H9 (cell line): ENCODE data around the gene ENO1. TPM values are rescaled to one million over a fixed set of nuclear protein-coding genes. Genes with fewer than 3 reads are reported as not detected.

Experiments used
- DNase-seq: peaks from one replicate; pipeline ENCODE4 v3.0.0-alpha.2; 2017
- H2AFZ ChIP-seq: one replicate; pipeline ENCODE4 v1.6.1; 2013; ENCODE audit warnings: mild to moderate bottlenecking, low read length, control low read depth, moderate library complexity
- H2AK5ac ChIP-seq: 2 replicates; pipeline ENCODE4 v1.6.1; 2013; ENCODE audit warnings: low read length, control low read depth, mixed read lengths; ENCODE audit not compliant: insufficient read length
- H2BK120ac ChIP-seq: one replicate; pipeline ENCODE4 v1.6.1; 2013; ENCODE audit warnings: low read depth, mild to moderate bottlenecking, low read length, control low read depth, inconsistent platforms; ENCODE audit not compliant: poor library complexity, severe bottlenecking
- H2BK12ac ChIP-seq: 2 replicates; pipeline ENCODE4 v1.6.1; 2013; ENCODE audit warnings: low read length, control low read depth, mixed read lengths, low read depth; ENCODE audit not compliant: insufficient read length
- H2BK15ac ChIP-seq: 2 replicates; pipeline ENCODE4 v1.6.1; 2013; ENCODE audit warnings: low read depth, low read length, control low read depth
- H2BK20ac ChIP-seq: one replicate; pipeline ENCODE4 v1.6.1; 2013; ENCODE audit warnings: low read depth, mild to moderate bottlenecking, low read length, control low read depth, inconsistent platforms; ENCODE audit not compliant: poor library complexity, severe bottlenecking
- H2BK5ac ChIP-seq: 2 replicates; pipeline ENCODE4 v1.6.1; 2013; ENCODE audit warnings: low read length, control low read depth, mixed read lengths; ENCODE audit not compliant: insufficient read length
- H3K14ac ChIP-seq: 2 replicates; pipeline ENCODE4 v1.6.1; 2013; ENCODE audit warnings: low read length, control low read depth; ENCODE audit not compliant: insufficient read depth
- H3K18ac ChIP-seq: 2 replicates; pipeline ENCODE4 v1.6.1; 2013; ENCODE audit warnings: low read depth, mild to moderate bottlenecking, mixed read lengths, low read length, control low read depth; ENCODE audit not compliant: insufficient read length
- H3K23ac ChIP-seq: 2 replicates; pipeline ENCODE4 v1.6.1; 2013; ENCODE audit warnings: low read length, control low read depth, mixed read lengths, low read depth; ENCODE audit not compliant: insufficient read length
- H3K23me2 ChIP-seq: 2 replicates; pipeline ENCODE4 v1.6.1; 2013; ENCODE audit warnings: low read depth, mild to moderate bottlenecking, mixed read lengths, low read length, control low read depth; ENCODE audit not compliant: insufficient read length, poor library complexity, severe bottlenecking
- H3K27ac ChIP-seq: 2 replicates; pipeline ENCODE4 v1.5.1; 2013; ENCODE audit warnings: low read length, control low read depth, mixed read lengths, low read depth; ENCODE audit not compliant: insufficient read length
- H3K27me3 ChIP-seq: 2 replicates; pipeline ENCODE4 v1.6.1; 2013; ENCODE audit warnings: low read length, control low read depth, inconsistent platforms; ENCODE audit not compliant: insufficient read depth
- H3K4ac ChIP-seq: 2 replicates; pipeline ENCODE4 v1.6.1; 2013; ENCODE audit warnings: low read depth, mild to moderate bottlenecking, control low read depth, inconsistent platforms, low read length, moderate library complexity
- H3K4me1 ChIP-seq: 2 replicates; pipeline ENCODE4 v1.6.1; 2013; ENCODE audit warnings: low read length, control low read depth, inconsistent platforms; ENCODE audit not compliant: insufficient read depth
- H3K4me2 ChIP-seq: 2 replicates; pipeline ENCODE4 v1.6.1; 2013; ENCODE audit warnings: low read length, control low read depth, mixed read lengths; ENCODE audit not compliant: insufficient read length, insufficient read depth
- H3K56ac ChIP-seq: 2 replicates; pipeline ENCODE4 v1.6.1; 2013; ENCODE audit warnings: low read depth, mild to moderate bottlenecking, mixed read lengths, low read length, control low read depth; ENCODE audit not compliant: insufficient read length
- H3K79me1 ChIP-seq: 2 replicates; pipeline ENCODE4 v1.6.1; 2013; ENCODE audit warnings: low read depth, mild to moderate bottlenecking, moderate library complexity, low read length, control low read depth, inconsistent platforms; ENCODE audit not compliant: insufficient read depth, poor library complexity, severe bottlenecking
- H3K79me2 ChIP-seq: 2 replicates; pipeline ENCODE4 v1.6.1; 2013; ENCODE audit warnings: low read length, control low read depth, inconsistent platforms; ENCODE audit not compliant: insufficient read depth
- H3K9ac ChIP-seq: 2 replicates; pipeline ENCODE4 v1.6.1; 2013; ENCODE audit warnings: low read length, control low read depth, mixed read lengths; ENCODE audit not compliant: insufficient read length; ENCODE audit errors: extremely low read depth
- H3K9me3 ChIP-seq: one replicate; pipeline ENCODE4 v1.6.1; 2013; ENCODE audit warnings: low read depth, low read length, inconsistent platforms; ENCODE audit not compliant: control insufficient read depth
- H3T11ph ChIP-seq: one replicate; pipeline ENCODE4 v1.6.1; 2013; ENCODE audit warnings: mild to moderate bottlenecking, low read length, control low read depth, inconsistent platforms
- H4K20me1 ChIP-seq: one replicate; pipeline ENCODE4 v1.6.1; 2013; ENCODE audit not compliant: control insufficient read depth, insufficient read length, insufficient read depth
- H4K5ac ChIP-seq: 2 replicates; pipeline ENCODE4 v1.6.1; 2013; ENCODE audit warnings: low read depth, mild to moderate bottlenecking, mixed read lengths, low read length, control low read depth; ENCODE audit not compliant: insufficient read length
- H4K8ac ChIP-seq: replicated peaks from 2 replicates; pipeline ENCODE4 v1.6.1; 2013; ENCODE audit warnings: low read length, control low read depth, mixed read lengths, low read depth; ENCODE audit not compliant: insufficient read length
- H4K91ac ChIP-seq: 2 replicates; pipeline ENCODE4 v1.6.1; 2013; ENCODE audit warnings: low read depth, mild to moderate bottlenecking, moderate library complexity, mixed read lengths, low read length, control low read depth; ENCODE audit not compliant: insufficient read length
- H3K27ac Mint-ChIP-seq, 3 experiments: 2 replicates in 2 of 3; 3 replicates in 1 of 3; pipeline ENCODE4 v1.8.0; 2020 to 2021; ENCODE audit warnings: mixed read lengths in 3 of 3, mild to moderate bottlenecking in 1 of 3, moderate library complexity in 1 of 3
- H3K27me3 Mint-ChIP-seq: 2 replicates; pipeline ENCODE4 v1.8.0; 2021; ENCODE audit warnings: low read depth, mild to moderate bottlenecking, moderate library complexity, mixed read lengths
- H3K36me3 Mint-ChIP-seq, 3 experiments: 2 replicates in 2 of 3; 3 replicates in 1 of 3; pipeline ENCODE4 v1.8.0; 2020 to 2021; ENCODE audit warnings: low read depth in 3 of 3, mixed read lengths in 3 of 3; ENCODE audit not compliant: insufficient read depth in 1 of 3
- H3K4me1 Mint-ChIP-seq, 2 experiments: 2 replicates each; pipeline ENCODE4 v1.8.0; 2020; ENCODE audit warnings: mixed read lengths in 2 of 2
- H3K4me3 Mint-ChIP-seq, 2 experiments: 2 replicates in 1 of 2; 3 replicates in 1 of 2; pipeline ENCODE4 v1.8.0; 2020 to 2021; ENCODE audit warnings: mild to moderate bottlenecking in 2 of 2, mixed read lengths in 2 of 2, moderate library complexity in 1 of 2
- H3K9me3 Mint-ChIP-seq, 2 experiments: 2 replicates in 1 of 2; 3 replicates in 1 of 2; pipeline ENCODE4 v1.8.0; 2020; ENCODE audit warnings: mild to moderate bottlenecking in 2 of 2, mixed read lengths in 2 of 2, moderate library complexity in 1 of 2
- CTCF ChIP-seq: fragments of 200-600 bp; sonication (generic); conservative IDR thresholded peaks from 3 replicates; pipeline ENCODE4 v1.8.0; 2021; ENCODE audit warnings: antibody characterized with exemption, mild to moderate bottlenecking
- WGBS: extraction: QIAGEN DNeasy Blood & Tissue Kit; methylation state at CpG from one replicate; pipeline ENCODE4 v1.1.7; 2013; ENCODE audit warnings: missing lambda C conversion rate, low lambda C conversion rate, mixed read lengths; ENCODE audit not compliant: insufficient read length; ENCODE audit errors: extremely low coverage; 5-methylcytosine and 5-hydroxymethylcytosine counted together
- total RNA-seq: library from RNA; stranded (reverse); gene quantifications from 2 replicates; pipeline ENCODE4 v1.2.1, GENCODE V29; 2021

The ENO1 gene
- total RNA-seq, 1 experiment from 2014 or later = 1,781 TPM

DNA sequence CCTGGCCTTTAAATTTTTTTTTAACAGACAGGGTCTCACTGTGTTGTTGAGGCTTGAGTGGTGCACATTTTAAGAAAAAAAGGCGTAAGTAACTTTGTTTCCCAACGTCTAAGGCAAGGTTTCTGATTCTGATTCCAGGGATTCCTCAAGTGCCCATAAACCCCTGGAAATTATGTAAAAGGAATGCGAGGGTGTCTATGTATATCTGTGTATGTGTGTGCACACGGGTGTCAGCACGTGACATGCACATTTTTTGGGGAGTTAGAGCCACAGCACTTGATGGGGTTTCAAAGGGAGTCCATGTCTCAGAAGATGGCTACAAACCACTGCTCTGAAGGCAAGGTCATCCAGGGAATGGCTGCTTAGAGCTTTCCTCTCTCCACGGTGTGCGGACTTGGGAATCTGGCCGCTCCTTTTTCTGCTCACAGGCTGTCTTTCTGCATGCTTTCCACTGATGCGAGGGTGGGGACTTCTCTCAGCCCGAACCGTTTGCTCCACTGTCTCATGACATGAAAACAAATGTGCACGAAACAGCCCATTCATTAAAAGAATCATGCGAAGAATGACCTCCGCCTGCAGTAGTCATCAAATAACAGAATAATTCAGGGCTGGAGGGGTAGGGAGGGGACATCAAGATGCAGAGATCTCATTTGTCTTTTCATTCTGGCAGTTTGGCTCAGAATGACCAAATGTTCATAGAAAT is 42.4 kb downstream of the ENO1 start:
- Histone ChIP-seq H3T11ph (no peak overlapping the region), H3K23me2 (no peaks in the 10 kb centered on the region), H3K56ac (no peak overlapping the region), H4K20me1 (no peaks in the 10 kb centered on the region), H2AFZ (no peak overlapping the region), H3K18ac (no peak overlapping the region), H2BK5ac (no peak overlapping the region), H3K4me2 (no peak overlapping the region), H3K79me2 (no peaks in the 10 kb centered on the region), H3K79me1 (no peaks in the 10 kb centered on the region), H3K27me3 (no peaks in the 10 kb centered on the region), H2BK12ac (no peak overlapping the region), H3K14ac (no peak overlapping the region), H3K23ac (no peak overlapping the region), H2AK5ac (no peak overlapping the region), H2BK15ac (no peak overlapping the region), H2BK120ac (no peak overlapping the region), H4K91ac (no peak overlapping the region), H3K9me3 (no peaks in the 10 kb centered on the region), H3K4me1 (no peaks in the 10 kb centered on the region), H3K9ac (no peak overlapping the region), H3K27ac (no peak overlapping the region), H3K4ac (no peak overlapping the region), H2BK20ac (no peak overlapping the region), H4K8ac (no peak overlapping the region), H4K5ac (no peak overlapping the region)
- Mint-ChIP-seq H3K4me3 (no peak overlapping the region), H3K27ac (no peak overlapping the region; a peak in 1 of 7 replicates), H3K9me3 (peaks cover under 1 to 3% of the 10 kb centered on the region in 2 experiments; a peak in 3 of 5 replicates), H3K27me3 (no peaks in the 10 kb centered on the region), H3K36me3 (peaks cover 0 to 1% (median 0%) of the 10 kb centered on the region in 3 experiments; a peak in 1 of 7 replicates), H3K4me1 (0 out of 4 replicates have a peak, but pooled peaks cover 0 to 2% of the 10 kb centered on the region in 2 experiments)
- TF ChIP-seq CTCF = no peak
- no peak for DNase-seq
- WGBS = no CpG with 5 or more reads among the region's 14 CpGs
